OCI-LY7 (cell line): ENCODE measurements around the gene SNN. TPM values are rescaled to one million over a fixed set of nuclear protein-coding genes. Genes with fewer than 3 reads are reported as not detected.

ENCODE experiments used
- BruUV-seq: library from RNA; stranded (reverse); fragments of 400-500 nt; replicated peaks from 2 replicates; lab custom pipeline; 2021; lab: Mats Ljungman, UMichigan
- CTCF ChIA-PET: fragments of 300-600 bp; sonication (Branson Sonifier 250); formaldehyde crosslinking; loops from one replicate; lab custom pipeline; 2022; ENCODE audit warnings: antibody characterized with exemption; ENCODE audit not compliant: unreplicated experiment; lab: Charles Lee
- POLR2A ChIA-PET: fragments of 300-600 bp; sonication (Branson Sonifier 250); formaldehyde crosslinking; loops from one replicate; lab custom pipeline; 2022; ENCODE audit warnings: antibody characterized with exemption; lab: Charles Lee
- DNase-seq: peaks from one replicate; pipeline ENCODE4 v3.0.0-alpha.2; 2015; ENCODE audit warnings: low spot score
- H2AFZ ChIP-seq: fragments of 200-600 bp; sonication (generic), shearing (Covaris generic); 2 replicates; pipeline ENCODE4 v1.6.1; 2014; ENCODE audit warnings: mild to moderate bottlenecking, antibody characterized with exemption, low read length, moderate library complexity
- H3K27ac ChIP-seq: fragments of 200-600 bp; sonication (generic); 2 replicates; pipeline ENCODE4 v1.5.1; 2014; ENCODE audit warnings: mixed run types, low read depth, mild to moderate bottlenecking, moderate library complexity, low read length, inconsistent platforms; ENCODE audit not compliant: poor library complexity, severe bottlenecking
- H3K36me3 ChIP-seq: fragments of 200-600 bp; sonication (generic); 2 replicates; pipeline ENCODE4 v1.6.1; 2014; ENCODE audit warnings: mild to moderate bottlenecking, antibody characterized with exemption, low read length, moderate library complexity, mixed read lengths; ENCODE audit not compliant: insufficient read depth
- H3K4me1 ChIP-seq: fragments of 200-600 bp; sonication (generic); 2 replicates; pipeline ENCODE4 v1.5.1; 2014; ENCODE audit warnings: mild to moderate bottlenecking, low read length; ENCODE audit not compliant: insufficient read depth, poor library complexity, severe bottlenecking
- H3K4me2 ChIP-seq: fragments of 200-600 bp; sonication (generic); 2 replicates; pipeline ENCODE4 v1.6.1; 2014; ENCODE audit warnings: mild to moderate bottlenecking, low read length
- H3K4me3 ChIP-seq: fragments of 200-600 bp; sonication (generic); 2 replicates; pipeline ENCODE4 v1.5.1; 2014; ENCODE audit warnings: mild to moderate bottlenecking, low read depth, low read length; ENCODE audit not compliant: poor library complexity, severe bottlenecking
- H3K79me2 ChIP-seq: fragments of 200-600 bp; sonication (generic); 2 replicates; pipeline ENCODE4 v1.6.1; 2016; ENCODE audit warnings: low read depth, mild to moderate bottlenecking, low read length, moderate library complexity, mixed read lengths; ENCODE audit not compliant: insufficient read depth
- H3K9me2 ChIP-seq: fragments of 200-600 bp; sonication (generic); 2 replicates; pipeline ENCODE4 v1.6.1; 2016; ENCODE audit warnings: mild to moderate bottlenecking, low read length, mixed read lengths; ENCODE audit not compliant: insufficient read depth
- H3K9me3 ChIP-seq: fragments of 200-600 bp; sonication (generic); 2 replicates; pipeline ENCODE4 v1.6.1; 2014; ENCODE audit warnings: mild to moderate bottlenecking, mixed run types, low read length, mixed read lengths
- H4K20me1 ChIP-seq: fragments of 200-600 bp; sonication (generic); 2 replicates; pipeline ENCODE4 v1.6.1; 2014; ENCODE audit warnings: mild to moderate bottlenecking, antibody characterized with exemption, low read length, moderate library complexity, mixed read lengths; ENCODE audit not compliant: insufficient read depth
- EZH2phosphoT487 ChIP-seq: fragments of 200-600 bp; sonication (generic); IDR thresholded peaks from 2 replicates; pipeline ENCODE4 v1.6.1; 2018; ENCODE audit warnings: low read depth, borderline replicate concordance, mild to moderate bottlenecking, mixed run types, antibody characterized with exemption, low read length, moderate library complexity, mixed read lengths
- intact Hi-C: fragments of 100-400 bp; cut with micrococcal nuclease; formaldehyde crosslinking; loops from one replicate; pipeline ENCODE4 v1.10.0; 2022; ENCODE audit not compliant: unreplicated experiment
- total RNA-seq, 2 experiments: library from RNA; depleted of rRNA in 1 of 2; stranded (reverse); fragments of >200 nt in 1 of 2; shearing (Covaris generic) in 1 of 2; gene quantifications; 2 replicates each; pipeline ENCODE4 v1.2.3, GENCODE V29; 2014 to 2022
- TF ChIP-seq, protein P1 (sequence below): fragments of 200-600 bp; sonication (generic); conservative IDR thresholded peaks from 2 replicates; pipeline ENCODE4 v1.5.1; 2014; ENCODE audit warnings: mild to moderate bottlenecking, antibody characterized with exemption, low read length, moderate library complexity, mixed read lengths

SNN gene
- total RNA-seq, 2 experiments from 2014 or later, result 27.8 to 31.8 TPM

- no peaks in the 10 kb centered on the region for H3K9me3 ChIP-seq
- DNase-seq, result no peak
- H3K4me3 ChIP-seq, result no peak overlapping the region
- POLR2A ChIA-PET, result interaction anchor here (0.5 to 2.7 kb wide), 6 partner anchors 11 to 416 kb away, joined by 3 to 14 read pairs (median 4); no protein-coding TSS in a partner anchor
- no peaks in the 10 kb centered on the region for H3K9me2 ChIP-seq
- intact Hi-C loops, result no loop called here
- H3K27ac ChIP-seq, result no peak overlapping the region
- CTCF ChIA-PET, result no interaction called here
- H4K20me1 ChIP-seq, result no peaks in the 10 kb centered on the region
- BruUV-seq, result no TSS peak
- TF ChIP-seq, protein P1, sequence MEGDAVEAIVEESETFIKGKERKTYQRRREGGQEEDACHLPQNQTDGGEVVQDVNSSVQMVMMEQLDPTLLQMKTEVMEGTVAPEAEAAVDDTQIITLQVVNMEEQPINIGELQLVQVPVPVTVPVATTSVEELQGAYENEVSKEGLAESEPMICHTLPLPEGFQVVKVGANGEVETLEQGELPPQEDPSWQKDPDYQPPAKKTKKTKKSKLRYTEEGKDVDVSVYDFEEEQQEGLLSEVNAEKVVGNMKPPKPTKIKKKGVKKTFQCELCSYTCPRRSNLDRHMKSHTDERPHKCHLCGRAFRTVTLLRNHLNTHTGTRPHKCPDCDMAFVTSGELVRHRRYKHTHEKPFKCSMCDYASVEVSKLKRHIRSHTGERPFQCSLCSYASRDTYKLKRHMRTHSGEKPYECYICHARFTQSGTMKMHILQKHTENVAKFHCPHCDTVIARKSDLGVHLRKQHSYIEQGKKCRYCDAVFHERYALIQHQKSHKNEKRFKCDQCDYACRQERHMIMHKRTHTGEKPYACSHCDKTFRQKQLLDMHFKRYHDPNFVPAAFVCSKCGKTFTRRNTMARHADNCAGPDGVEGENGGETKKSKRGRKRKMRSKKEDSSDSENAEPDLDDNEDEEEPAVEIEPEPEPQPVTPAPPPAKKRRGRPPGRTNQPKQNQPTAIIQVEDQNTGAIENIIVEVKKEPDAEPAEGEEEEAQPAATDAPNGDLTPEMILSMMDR, result no peak
- TF ChIP-seq EZH2phosphoT487, result no peak
- no peak overlapping the region for H2AFZ ChIP-seq
- peaks cover 76% of the 10 kb centered on the region for H3K36me3 ChIP-seq
- H3K79me2 ChIP-seq, result peaks cover 28% of the 10 kb centered on the region; the same call in 1 of the 2 replicates
- H3K4me1 ChIP-seq, result peaks cover 58% of the 10 kb centered on the region
- H3K4me2 ChIP-seq, result no peak overlapping the region
Measured at GRCh38 chr16:11691771-11692170, 23.5 kb downstream of the SNN start.

GRCh38 chr16:11692171-11692570 lies 23.9 kb downstream of the SNN start:
- H3K4me1 ChIP-seq, result peaks cover 54% of the 10 kb centered on the region
- CTCF ChIA-PET, result no interaction called here
- peaks cover 24% of the 10 kb centered on the region; the same call in 1 of the 2 replicates for H3K79me2 ChIP-seq
- no peaks in the 10 kb centered on the region for H3K9me2 ChIP-seq
- H2AFZ ChIP-seq, result no peak overlapping the region
- H3K4me3 ChIP-seq, result no peak overlapping the region
- no peak for DNase-seq
- TF ChIP-seq, protein P1, result no peak
- TF ChIP-seq EZH2phosphoT487, result no peak
- no peaks in the 10 kb centered on the region for H4K20me1 ChIP-seq
- no TSS peak for BruUV-seq
- H3K27ac ChIP-seq, result no peak overlapping the region
- H3K4me2 ChIP-seq, result no peak overlapping the region
- H3K36me3 ChIP-seq, result peaks cover 76% of the 10 kb centered on the region
- intact Hi-C loops, result no loop called here
- no peaks in the 10 kb centered on the region for H3K9me3 ChIP-seq
- POLR2A ChIA-PET, result interaction anchor here (0.5 to 1.0 kb wide), 2 partner anchors 43 to 241 kb away, joined by 3 to 5 read pairs; no protein-coding TSS in a partner anchor

- intact Hi-C loops, result no loop called here
- Histone ChIP-seq H3K9me3 (no peaks in the 10 kb centered on the region), H3K4me3 (no peak overlapping the region), H3K79me2 (peaks cover 19% of the 10 kb centered on the region; the same call in 1 of the 2 replicates), H3K4me2 (no peak overlapping the region), H3K9me2 (no peaks in the 10 kb centered on the region), H2AFZ (no peak overlapping the region), H3K27ac (no peak overlapping the region), H3K36me3 (peaks cover 76% of the 10 kb centered on the region), H4K20me1 (no peaks in the 10 kb centered on the region), H3K4me1 (peaks cover 49% of the 10 kb centered on the region)
- ChIA-PET POLR2A (no interaction called here), CTCF (no interaction called here)
- DNase-seq, result no peak
- TF ChIP-seq, protein P1, result no peak
- TF ChIP-seq EZH2phosphoT487, result no peak
- BruUV-seq, result no TSS peak
Measured at GRCh38 chr16:11692651-11693050, 24.4 kb downstream of the SNN start.
